CD4-positive, alpha-beta T cell treated with Interleukin-1 beta for 1 hour (primary cell): ENCODE results near the gene ENTPD1.
"Not testable (repeated sequence)": the region's sequence is repeated elsewhere in the genome, so short reads cannot be mapped to it uniquely, and the experiment has no call there.

Experiments
- DNase-seq, 2 donors: peaks; one replicate each; pipeline ENCODE4 v3.0.0-alpha.2; 2020 to 2022

ENTPD1 gene, protein sequence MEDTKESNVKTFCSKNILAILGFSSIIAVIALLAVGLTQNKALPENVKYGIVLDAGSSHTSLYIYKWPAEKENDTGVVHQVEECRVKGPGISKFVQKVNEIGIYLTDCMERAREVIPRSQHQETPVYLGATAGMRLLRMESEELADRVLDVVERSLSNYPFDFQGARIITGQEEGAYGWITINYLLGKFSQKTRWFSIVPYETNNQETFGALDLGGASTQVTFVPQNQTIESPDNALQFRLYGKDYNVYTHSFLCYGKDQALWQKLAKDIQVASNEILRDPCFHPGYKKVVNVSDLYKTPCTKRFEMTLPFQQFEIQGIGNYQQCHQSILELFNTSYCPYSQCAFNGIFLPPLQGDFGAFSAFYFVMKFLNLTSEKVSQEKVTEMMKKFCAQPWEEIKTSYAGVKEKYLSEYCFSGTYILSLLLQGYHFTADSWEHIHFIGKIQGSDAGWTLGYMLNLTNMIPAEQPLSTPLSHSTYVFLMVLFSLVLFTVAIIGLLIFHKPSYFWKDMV

DNA sequence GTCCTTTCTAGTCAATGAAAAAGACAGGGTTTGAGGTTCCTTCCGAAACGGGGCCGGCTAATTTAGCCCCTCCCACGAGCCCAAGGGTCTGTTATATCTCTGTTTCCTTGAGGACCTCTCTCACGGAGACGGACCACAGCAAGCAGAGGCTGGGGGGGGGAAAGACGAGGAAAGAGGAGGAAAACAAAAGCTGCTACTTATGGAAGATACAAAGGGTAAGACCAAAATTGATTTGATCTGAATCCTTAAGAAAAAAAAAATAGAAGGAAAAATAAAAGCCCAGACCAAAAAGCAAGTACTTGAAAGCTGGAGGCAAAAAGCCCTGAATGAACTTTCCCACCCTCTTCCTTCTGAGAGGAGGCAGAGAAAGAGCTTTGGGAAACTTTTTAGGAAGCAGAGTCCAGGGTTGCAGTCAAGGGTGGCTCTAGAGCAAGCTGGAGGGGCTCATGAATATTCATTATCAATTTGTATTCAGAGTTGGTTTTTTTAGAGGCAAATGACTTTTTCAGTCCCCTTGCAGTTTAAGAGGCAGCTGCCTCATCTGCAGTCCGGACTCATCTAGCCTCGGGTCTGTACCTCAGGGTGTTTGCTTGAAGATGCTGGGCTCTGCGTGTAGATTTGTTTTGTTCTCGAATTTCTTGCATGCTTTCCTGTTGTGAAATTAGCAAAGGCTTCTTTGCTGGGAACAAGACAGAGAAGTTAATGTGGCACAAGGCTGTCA lies at the start of gene ENTPD1:
TSS of gene ENTPD1 (plus strand) at position 123 of the 721 bp plus-strand sequence. CDS start at position 200, 77 bp downstream.
- peak in 1 of 2 donors; percentile 42 for DNase-seq

DNA sequence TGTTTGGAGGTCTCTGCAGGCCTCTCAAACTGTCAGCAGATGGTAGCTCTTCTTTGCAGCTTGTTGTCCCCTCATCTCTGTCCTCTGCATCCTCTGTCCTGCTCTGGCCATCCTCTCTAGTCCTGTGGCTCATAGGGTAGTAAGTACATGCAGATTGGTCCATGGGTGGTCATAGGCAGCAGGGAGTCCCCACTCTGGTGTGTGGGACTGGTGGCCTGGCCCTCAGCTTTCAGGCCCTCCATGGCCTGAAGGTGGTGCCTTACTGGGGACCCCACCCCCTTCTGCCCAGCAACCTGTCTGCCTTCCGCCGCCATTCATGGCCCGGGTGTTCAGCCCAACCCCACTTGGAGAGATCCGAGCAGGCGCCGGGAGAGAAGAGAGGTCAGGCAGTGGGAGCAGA lies 49.4 kb upstream of the ENTPD1 start:
- DNase-seq = no peak

DNA sequence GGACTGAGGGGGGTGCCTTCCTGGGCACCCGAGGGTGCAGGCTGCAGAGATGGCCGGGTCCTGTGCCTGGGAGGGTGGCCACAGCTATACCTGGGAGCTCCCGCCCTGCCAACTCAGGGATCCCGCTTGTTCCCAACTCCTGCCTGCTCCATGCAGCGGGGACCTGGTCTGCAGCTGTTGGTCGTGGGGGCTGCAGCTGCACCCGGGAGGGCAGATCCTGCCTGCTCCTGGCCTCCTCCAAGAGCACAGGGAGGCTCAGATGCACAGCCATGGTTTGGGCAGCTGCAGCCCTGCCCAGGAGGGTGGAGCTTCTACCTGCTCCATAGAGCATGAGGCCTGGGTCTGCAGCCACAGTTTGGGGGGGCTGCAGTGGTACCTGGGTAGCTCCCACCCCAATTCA lies 49.0 kb upstream of the ENTPD1 start:
- no peak for DNase-seq

DNA sequence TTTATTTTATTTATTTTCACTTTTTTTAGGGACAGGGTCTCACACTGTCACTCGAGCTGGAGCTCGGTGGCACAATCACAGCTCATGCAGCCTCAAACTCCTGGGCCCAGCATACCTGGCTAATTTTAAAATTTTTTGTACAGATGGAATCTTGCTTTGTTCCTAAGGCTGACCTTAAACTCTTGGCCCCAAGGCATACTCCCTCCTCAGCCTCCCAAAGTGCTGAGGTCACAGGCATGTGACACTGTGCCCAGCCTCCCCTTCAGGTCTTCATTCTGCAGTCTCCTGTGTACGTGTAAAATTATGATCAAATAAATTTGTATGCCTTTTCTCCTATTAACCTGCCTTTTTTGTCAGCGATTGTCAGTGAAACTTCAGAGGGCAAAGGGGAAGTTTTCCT lies 44.5 kb upstream of the ENTPD1 start:
- DNase-seq = no peak

DNA sequence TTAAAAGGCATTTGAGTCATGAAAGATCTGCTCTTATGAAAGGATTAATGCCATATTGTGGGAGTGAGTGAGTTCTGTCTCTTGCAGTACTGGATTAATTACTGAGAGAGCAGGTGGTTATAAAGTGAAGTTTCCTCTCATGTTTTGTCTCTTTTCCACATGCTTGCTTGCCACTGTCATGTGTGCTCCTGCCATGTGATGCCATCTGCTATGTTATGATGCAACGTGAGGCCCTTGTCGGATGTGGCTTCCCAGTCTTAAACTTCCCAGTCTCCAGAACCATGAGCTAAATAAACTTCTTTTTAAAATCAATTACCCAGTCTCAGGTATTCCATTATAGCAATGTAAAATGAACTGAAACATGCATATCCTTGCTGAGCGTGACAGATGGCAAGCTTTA lies 39.5 kb upstream of the ENTPD1 start:
- DNase-seq = no peak

DNA sequence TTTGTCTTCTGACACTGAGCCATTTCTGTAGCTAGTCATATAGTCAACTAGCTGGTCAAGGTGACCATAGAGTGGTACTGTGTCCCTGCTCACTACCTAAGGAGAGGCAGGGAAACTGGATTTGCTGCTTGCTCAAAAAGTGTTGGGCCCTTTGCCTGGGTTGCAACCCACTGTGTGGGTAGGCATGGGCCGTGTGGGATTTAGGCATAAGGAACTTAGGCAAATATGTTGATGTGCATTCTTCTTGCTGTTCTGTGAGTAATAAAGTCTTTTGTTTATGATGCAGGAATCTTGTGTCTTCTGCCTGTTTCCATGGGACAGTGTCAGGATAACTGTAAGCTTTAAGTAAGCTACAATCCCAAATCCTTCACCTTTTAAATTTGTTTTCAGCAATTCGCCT lies 39.1 kb upstream of the ENTPD1 start:
- DNase-seq = no peak

DNA sequence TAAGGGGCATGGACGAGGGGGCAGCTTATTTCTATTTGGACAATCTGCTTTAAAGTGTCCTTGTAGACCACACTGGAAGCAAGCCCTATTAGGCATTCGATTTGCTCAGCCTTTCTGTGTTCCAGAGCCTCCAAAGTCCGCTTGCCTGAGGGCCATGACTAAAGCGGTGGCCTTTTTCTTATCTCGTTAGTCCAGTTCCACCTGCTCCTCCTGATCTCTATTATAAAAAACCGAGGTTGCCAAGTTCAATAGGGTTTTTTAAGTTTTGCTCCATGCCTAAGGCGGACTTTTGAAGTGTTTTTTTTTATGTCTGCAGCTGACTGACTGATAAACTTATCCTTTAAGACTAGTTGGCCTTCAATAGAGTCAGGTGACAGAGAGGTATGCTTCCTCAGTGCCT lies 35.2 kb upstream of the ENTPD1 start:
- DNase-seq = not testable (repeated sequence)

DNA sequence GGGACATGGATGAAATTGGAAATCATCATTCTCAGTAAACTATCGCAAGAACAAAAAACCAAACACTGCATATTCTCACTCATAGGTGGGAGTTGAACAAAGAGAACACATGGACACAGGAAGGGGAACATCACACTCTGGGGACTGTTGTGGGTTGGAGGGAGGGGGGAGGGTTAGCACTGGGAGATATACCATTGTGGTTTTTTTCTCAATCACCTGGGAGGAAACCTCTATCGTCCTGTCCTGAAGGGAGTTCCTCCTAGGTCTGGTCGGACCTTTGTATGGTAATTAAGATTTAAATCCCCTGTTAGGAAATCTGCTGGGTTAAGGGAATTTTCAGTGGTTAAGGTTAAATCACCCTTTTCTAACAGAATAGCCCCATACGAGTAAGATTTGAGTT lies 33.5 kb upstream of the ENTPD1 start:
- DNase-seq = not testable (repeated sequence)

DNA sequence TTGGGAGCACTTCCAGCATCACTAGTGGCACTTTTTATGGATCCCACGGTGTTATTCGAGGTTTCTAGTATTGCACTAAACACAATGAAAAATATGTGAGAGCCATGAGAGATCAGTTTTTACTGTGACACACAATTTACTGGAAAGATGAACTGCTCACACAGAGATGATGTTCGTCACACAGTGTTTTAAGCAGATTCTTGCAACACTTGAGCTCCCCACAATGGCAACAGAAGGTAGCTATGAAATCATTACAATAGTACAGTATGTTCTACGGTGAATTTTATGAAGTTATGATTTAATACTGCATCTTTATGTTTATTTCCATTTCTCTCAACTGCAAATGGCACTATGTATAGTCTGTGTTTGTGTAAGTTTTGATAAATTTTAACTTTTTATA lies 27.4 kb upstream of the ENTPD1 start:
- DNase-seq = no peak

DNA sequence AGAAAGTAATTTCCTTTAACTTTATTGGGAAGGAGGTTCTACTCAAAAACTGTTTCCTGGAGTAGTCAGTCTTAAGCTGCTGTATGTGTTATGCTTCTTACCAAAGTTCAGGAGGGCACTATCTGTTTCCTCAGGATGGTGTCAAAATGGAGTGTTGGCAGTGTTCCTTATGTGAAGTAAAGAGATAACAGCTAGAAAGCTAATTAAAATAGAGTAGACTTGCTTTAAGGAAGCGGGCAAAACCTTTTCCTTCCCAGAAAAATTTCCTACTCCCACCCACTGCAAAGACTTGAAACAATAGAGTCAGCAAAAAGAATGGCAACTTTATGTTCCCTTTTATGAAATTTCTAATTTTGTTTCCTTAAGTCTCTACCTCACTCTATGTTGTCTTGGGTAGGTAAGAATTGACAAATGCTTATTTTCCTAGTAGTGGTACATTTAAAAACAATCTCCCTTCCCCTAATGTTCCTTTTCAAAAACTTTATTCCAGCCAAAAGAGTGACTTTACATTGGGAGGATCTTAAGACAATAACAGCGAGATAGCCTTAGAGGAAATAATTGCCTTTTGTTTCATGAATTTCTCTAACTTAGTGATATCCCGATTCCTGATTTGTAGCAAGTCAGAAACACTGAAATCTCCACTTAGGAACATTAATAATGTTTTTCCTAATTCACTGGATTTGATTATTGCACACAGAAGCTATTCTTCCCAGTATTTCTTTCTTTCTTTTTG lies 26.5 kb upstream of the ENTPD1 start:
- no peak for DNase-seq

DNA sequence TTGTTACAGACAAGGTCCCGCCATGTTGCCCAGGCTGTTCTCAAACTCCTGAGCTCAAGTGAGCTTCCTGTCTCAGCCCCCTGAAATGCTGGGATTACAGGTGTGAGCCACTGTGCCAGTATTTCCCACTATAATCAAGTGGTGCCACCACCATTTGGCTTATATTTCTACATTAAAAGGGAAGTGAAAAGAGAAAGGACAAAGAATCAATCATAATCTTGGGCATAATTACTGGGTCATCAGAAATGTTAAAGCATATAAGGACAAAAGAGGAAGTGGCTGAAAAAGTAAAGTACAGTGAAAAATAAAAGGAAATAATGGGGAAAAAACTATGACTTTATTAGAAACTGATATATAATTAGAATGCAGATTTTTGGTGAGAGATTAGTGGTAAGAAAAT lies 25.7 kb upstream of the ENTPD1 start:
- no peak for DNase-seq

DNA sequence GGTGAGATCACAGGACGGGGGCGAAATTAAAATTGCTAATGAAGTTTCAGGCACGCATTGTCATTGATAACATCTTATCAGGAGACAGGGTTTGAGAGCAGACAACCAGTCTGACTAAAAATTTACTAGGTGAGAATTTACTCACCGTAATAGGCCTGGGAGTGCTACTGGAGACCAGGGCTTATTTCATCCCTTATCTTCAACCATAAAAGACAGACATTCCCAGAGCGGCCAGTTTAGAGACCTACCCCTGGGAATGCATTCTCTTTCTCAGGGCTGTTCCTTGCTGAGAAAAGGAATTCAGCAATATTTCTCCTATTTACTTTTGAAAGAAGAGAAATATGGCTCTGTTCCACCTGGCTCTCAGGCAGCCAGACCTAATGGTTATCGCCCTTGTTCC lies 23.1 kb upstream of the ENTPD1 start:
- DNase-seq = not testable (repeated sequence)

DNA sequence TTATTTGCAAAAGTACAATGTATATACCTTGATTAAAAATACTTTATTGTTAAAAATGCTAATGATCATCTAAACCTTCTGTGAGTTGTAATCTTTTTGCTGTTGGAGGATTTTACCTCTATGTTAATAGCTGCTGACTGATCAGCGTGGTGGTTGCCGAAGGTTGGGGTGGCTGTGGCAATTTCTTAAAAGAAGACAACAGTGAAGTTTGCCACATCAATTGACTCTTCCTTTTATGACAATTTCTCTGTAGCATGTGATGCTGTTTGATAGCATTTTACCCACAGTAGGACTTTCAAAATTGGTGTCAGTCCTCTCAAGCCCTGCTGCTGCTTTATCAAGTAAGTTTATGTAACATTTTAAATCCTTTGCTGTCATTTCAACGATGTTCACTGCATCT lies 16.9 kb upstream of the ENTPD1 start:
- no peak for DNase-seq

DNA sequence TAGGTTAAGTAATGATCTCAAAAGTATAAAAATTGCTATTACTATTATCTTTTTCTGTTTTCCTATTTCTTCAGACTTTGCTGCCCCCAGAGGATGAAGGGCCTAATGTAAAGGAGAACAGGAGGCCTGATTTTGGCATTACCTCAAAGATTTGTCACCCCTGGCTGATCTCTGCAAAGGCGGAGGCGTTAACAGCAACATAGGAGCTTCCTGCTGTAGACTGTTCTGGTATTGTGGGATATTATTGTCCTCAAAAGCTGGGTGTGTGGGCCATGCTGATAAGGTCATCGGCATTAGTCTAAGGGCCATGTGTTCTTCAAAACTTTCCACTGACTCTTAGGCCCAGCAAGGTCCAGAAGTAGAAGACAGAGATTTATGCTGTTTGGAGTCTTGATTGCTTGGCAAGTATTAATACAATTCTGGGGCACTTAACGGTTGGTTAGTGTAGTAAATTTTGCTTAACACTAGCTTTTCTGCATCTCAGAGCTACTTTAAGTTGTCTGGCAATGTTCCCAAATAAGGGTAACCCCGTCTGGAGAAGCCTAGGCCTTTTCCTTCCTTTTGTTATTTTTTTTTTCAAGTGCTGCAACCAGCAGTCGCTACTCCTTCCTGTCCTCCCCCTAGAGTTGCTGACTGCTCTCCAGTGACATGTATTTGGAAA lies 14.0 kb upstream of the ENTPD1 start:
- peak in 1 of 2 donors; percentile 29 for DNase-seq

DNA sequence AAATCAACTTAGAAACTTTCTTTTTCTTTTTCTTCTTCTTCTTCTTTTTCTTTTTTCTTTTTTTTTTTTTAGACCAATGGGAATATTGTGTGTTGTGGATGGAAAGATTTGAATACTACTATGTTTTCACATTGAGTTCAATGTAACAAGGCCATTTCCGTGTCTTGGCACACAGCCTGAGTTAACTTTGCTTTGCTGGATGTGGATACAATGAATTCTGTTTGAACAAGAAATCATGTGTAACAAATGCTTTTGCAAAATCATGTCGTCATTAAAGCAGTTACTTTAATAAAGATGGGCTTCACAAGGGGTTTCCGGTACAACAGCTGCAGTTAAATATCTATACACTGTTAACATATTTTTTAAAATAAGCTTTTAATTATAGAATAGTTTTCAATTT lies 13.5 kb upstream of the ENTPD1 start:
- no peak for DNase-seq

DNA sequence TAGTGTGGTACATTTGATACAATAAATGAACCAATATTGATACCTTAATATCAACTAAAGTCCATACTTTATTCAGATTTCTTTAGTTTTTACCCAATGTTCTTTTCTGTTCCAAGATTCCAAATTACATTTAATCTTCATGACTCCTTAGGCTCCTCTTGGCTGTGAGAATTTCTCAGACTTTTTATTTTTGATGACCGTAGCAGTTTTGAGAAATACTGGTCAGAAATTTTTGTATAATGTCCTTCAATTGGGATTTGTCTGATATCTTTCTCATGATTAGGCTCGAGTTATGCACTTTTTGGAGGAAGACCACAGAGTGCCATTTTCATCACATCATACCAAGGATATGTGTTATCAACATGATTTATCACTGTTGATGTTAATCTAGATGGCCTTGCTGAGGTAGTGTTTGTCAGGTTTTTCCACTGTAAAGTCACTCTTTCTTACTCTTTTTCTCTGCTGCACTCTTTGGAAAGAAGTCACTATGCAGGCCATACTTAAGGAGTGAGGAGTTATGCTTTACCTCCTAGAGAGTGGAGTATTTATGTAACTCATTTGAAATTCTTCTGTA lies 12.9 kb upstream of the ENTPD1 start:
- DNase-seq = no peak

DNA sequence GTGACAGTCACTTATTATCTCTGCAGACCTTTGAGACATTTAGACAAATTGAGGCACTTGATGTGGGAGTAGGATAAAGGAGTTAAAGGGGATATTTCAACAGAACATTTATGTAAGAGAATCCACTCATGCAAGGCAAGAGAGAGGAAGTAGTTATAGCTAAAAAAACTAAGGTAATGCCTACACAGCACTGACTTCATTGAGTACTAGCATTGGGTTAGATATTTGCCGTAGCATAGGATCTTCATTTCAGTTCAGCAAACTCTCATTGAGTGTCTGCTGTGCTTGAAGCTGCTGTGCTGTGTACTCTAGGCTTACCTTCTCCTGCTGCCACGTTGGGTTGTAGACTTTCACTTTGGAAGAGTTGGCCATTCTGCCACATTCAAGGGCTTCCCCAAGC lies 10.5 kb upstream of the ENTPD1 start:
- DNase-seq = no peak

DNA sequence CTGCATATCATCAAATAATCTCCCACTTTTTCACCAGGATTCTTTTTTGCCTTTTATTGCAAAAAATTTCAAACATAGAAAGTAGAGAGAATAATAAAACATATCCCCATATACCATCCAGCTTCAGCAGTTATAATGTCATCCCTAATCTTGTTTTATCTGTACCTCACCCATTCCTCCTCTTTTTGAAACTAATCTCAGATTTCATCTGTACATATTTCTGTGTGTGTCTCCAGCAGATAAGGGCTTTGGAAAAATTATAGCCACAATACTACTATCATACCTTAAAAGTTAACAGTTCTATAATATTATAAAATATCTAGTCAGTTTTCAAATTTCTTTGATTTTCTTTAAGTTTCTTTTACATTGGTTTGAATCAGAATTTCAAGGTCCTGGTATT lies 7.6 kb upstream of the ENTPD1 start:
- DNase-seq = no peak

DNA sequence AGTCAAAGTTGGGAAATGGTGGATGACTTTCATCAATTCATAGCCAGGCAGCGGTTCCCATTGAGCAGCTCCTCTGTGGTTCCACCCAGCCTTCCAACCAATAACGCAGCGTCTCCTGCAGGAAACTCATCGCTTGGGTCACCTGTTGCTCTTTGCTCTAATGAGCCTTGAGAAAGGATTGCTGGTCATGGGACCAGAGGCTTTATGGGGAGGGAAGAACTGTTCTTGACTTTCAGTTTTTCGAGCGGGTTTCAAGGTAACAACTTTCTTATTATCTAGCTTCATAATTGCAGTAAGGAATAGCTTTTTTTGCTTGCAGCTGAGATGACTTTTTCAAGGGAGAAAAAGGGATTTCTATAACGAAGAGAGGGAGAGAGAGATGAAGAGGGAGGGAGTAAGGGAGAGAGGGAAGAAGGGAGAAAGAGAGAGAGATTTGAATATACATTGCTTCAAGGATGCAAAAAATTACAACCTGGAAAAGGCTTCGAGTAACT lies 405 bp upstream of the ENTPD1 start:
- peak in 1 of 2 donors; percentile 66 for DNase-seq

DNA sequence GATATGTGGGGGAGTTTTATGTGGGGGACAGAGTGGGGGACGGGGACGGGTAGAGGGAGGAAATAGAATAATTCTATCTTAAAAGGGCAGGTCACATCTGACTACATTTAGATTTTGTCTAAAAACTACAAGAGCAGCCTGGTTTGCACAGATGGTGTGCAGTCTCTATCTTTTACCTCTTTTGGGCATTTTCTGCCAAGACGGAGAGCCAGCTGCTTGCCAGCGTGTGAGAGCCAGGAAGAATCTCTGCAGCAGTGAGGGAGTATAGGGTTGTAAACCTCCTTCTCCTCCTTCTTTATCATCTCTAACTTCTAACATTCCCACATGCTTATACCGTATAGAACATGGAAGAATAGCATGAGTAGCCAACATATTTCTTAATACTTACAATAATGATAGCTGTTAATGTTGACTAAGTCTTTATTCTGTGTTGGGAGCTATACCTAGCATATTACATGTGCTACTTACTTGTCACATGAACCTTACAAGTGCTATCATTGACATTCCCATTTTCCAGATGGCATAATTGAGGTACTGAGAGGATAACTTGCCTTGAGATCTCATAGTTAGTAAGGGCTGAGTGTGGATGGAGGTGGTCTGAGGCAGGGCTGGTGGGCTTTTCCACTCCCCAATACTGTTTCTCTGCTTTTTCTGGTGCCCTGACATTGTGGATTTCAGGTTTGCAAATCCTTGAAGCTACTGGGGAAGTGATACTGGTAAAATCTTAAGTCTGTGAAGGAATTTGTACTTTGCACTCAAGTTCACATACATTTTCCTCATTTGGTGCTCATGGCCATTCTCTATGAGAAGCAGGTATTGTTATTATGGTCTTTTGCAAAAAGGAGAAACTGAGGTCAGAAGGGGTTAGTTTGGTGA lies 1.1 kb downstream of the ENTPD1 start:
- no peak for DNase-seq

DNA sequence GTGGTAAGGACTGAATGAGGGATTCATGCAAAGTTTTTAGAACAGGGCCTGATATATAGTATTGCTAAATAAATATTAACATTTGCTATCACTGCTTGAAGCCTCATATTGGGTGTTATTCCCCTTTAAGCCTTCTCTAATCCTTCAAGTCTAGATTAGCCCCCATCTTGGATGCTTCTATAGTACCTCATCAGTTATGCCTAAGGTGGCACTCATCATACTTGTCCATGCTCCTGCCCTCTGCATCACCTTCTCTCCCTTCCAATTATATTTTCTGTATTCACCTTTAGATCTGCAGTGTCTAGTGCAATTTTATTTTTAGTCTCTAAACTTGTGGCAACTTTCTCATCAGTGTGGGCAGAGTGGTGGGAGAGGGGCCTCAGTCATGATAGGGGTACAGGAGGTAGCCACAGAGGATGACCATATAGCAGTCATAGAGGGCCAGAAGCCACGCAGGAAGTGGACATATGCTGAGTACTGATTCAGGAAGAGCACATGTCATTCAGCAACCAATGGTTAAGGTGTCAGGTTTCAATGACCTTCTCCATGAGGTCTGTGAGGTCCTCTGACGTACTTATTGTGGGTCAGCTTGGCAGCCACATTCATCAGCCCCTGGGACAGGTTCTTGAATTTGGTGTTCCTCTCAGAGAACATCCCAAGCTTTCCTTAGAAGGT lies 2.5 kb downstream of the ENTPD1 start:
- peak in 1 of 2 donors; percentile 19 for DNase-seq
